Upper lobe of left lung (tissue), 4 donors: Measurements from ENCODE around the gene FMOD.

ENCODE experiments used
- POLR2A ChIP-seq, 4 donors: fragments of 450-650 bp; IDR thresholded peaks; one replicate each; pipeline ENCODE4 v1.5.1; 2016 to 2017; ENCODE audit warnings: antibody characterized with exemption in 4 of 4, mild to moderate bottlenecking in 2 of 4
- POLR2AphosphoS5 ChIP-seq, 2 donors: sonication (generic); formaldehyde crosslinking; IDR thresholded peaks; one replicate each; pipeline ENCODE4 v1.5.1; 2017; ENCODE audit warnings: antibody characterized with exemption in 2 of 2
- TF ChIP-seq, protein P1 (sequence below), 6 experiments: fragments of 450-650 bp in 4 of 6; fragments of 200-600 bp in 2 of 6; sonication (generic) in 2 of 6; IDR thresholded peaks; one replicate each; pipeline ENCODE4 v1.5.1; 2016 to 2019; ENCODE audit warnings: antibody characterized with exemption in 6 of 6

DNA sequence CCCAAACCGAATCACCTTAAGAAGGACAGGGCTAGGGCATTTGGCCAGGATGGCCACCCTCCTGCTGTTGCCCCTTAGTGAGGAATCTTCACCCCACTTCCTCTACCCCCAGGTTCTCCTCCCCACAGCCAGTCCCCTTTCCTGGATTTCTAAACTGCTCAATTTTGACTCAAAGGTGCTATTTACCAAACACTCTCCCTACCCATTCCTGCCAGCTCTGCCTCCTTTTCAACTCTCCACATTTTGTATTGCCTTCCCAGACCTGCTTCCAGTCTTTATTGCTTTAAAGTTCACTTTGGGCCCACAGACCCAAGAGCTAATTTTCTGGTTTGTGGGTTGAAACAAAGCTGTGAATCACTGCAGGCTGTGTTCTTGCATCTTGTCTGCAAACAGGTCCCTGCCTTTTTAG is 42.0 kb downstream of the FMOD start:
- TF ChIP-seq, protein P1, sequence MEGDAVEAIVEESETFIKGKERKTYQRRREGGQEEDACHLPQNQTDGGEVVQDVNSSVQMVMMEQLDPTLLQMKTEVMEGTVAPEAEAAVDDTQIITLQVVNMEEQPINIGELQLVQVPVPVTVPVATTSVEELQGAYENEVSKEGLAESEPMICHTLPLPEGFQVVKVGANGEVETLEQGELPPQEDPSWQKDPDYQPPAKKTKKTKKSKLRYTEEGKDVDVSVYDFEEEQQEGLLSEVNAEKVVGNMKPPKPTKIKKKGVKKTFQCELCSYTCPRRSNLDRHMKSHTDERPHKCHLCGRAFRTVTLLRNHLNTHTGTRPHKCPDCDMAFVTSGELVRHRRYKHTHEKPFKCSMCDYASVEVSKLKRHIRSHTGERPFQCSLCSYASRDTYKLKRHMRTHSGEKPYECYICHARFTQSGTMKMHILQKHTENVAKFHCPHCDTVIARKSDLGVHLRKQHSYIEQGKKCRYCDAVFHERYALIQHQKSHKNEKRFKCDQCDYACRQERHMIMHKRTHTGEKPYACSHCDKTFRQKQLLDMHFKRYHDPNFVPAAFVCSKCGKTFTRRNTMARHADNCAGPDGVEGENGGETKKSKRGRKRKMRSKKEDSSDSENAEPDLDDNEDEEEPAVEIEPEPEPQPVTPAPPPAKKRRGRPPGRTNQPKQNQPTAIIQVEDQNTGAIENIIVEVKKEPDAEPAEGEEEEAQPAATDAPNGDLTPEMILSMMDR (IDR thresholded peaks at IDR 0.05): no peak
- no peak for TF ChIP-seq POLR2A (IDR thresholded peaks at IDR 0.05)
- TF ChIP-seq POLR2AphosphoS5 (IDR thresholded peaks at IDR 0.05): no peak
